Measurements from ENCODE around the gene ACSL4. TPM values are rescaled to one million over a fixed set of nuclear protein-coding genes. Genes with fewer than 3 reads are reported as not detected.
"Not testable (repeated sequence)": the region's sequence is repeated elsewhere in the genome, so short reads cannot be mapped to it uniquely, and the experiment has no call there.

Gene ACSL4
- polyA plus RNA-seq, 1 donor: 14.7 TPM

DNA sequence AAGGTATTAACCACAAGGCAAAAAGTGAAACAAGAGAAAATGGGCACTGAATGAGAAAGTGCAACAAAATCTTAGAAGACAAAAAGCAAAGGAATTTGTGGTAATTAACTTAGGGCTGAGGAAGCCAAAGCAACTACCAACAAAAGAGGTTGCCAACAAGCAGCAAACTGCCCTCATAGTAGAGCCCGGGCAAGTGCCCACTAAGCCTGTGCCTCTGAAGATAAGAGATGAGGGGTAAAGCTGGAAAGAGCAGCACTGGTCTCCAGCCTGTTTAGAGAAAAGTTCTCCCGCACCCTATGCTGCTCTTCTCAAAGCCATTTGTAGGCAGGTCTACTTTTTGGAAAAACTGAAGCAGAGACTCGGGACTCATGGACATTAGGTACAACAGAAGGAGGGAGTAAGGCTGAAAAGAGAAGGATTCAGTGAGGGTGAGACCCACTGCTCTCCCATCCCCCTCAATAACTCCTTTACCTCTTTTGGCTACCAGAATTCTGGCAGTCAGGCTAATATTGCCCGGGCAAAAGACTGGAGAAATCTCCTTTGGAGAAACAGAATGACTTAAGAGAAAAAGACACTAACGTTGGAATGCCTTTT is 78.4 kb downstream of the ACSL4 start:
- Histone ChIP-seq H3K9me3 (ENCODE audit: control insufficient read depth, low read depth, low read length) (no peaks in the 10 kb centered on the region), H3K36me3 (ENCODE audit: control insufficient read depth, insufficient read depth, low read length) (no peaks in the 10 kb centered on the region), H3K27me3 (ENCODE audit: control insufficient read depth, insufficient read depth, low read length) (no peaks in the 10 kb centered on the region), H3K4me3 (ENCODE audit: low read length) (no peak overlapping the region), H3K27ac (ENCODE audit: low read length) (no peak overlapping the region), H3K4me1 (ENCODE audit: control insufficient read depth, insufficient read depth, low read length) (no peaks in the 10 kb centered on the region)
- no peak for DNase-seq
- no CpG with 5 or more reads among the region's 5 CpGs for WGBS (ENCODE audit: insufficient coverage, low lambda C conversion rate)

DNA sequence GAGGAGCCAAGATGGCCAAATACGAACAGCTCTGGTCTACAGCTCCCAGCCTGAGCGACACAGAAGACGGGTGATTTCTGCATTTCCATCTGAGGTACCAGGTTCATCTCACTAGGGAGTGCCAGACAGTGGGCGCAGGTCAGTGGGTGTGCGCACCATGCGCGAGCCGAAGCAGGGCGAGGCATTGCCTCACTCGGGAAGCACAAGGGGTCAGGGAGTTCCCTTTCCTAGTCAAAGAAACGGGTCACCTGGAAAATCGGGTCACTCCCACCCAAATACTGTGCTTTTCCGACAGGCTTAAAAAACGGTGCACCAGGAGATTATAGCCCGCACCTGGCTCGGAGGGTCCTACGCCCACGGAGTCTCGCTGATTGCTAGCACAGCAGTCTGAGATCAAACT is 88.4 kb downstream of the ACSL4 start:
- not testable (repeated sequence) for H3K36me3 ChIP-seq (ENCODE audit: control insufficient read depth, insufficient read depth, low read length); H3K27me3 ChIP-seq (ENCODE audit: control insufficient read depth, insufficient read depth, low read length); H3K27ac ChIP-seq (ENCODE audit: low read length); H3K4me3 ChIP-seq (ENCODE audit: low read length); H3K9me3 ChIP-seq (ENCODE audit: control insufficient read depth, low read depth, low read length); H3K4me1 ChIP-seq (ENCODE audit: control insufficient read depth, insufficient read depth, low read length); DNase-seq
- no CpG with 5 or more reads among the region's 19 CpGs for WGBS (ENCODE audit: insufficient coverage, low lambda C conversion rate)

- no peak overlapping the region for H3K27ac ChIP-seq (ENCODE audit: low read length)
These were observed 89.4 kb downstream of the ACSL4 start for GRCh38 chrX:109643687-109644086.

GRCh38 chrX:109638158-109638557 is 94.9 kb downstream of the ACSL4 start:
- Histone ChIP-seq H3K27ac (ENCODE audit: low read length) (no peak overlapping the region), H3K4me1 (ENCODE audit: control insufficient read depth, insufficient read depth, low read length) (no peaks in the 10 kb centered on the region), H3K4me3 (ENCODE audit: low read length) (no peak overlapping the region), H3K9me3 (ENCODE audit: control insufficient read depth, low read depth, low read length) (no peaks in the 10 kb centered on the region), H3K27me3 (ENCODE audit: control insufficient read depth, insufficient read depth, low read length) (no peaks in the 10 kb centered on the region), H3K36me3 (ENCODE audit: control insufficient read depth, insufficient read depth, low read length) (no peaks in the 10 kb centered on the region)
- no peak for DNase-seq
- no CpG with 5 or more reads among the region's 1 CpG for WGBS (ENCODE audit: insufficient coverage, low lambda C conversion rate)

More at GRCh38 chrX:109643687-109644086, 89.4 kb downstream of the ACSL4 start:
- no peak for DNase-seq
- H3K4me1 ChIP-seq (ENCODE audit: control insufficient read depth, insufficient read depth, low read length): no peaks in the 10 kb centered on the region
- no CpG with 5 or more reads among the region's 2 CpGs for WGBS (ENCODE audit: insufficient coverage, low lambda C conversion rate)
- H3K27me3 ChIP-seq (ENCODE audit: control insufficient read depth, insufficient read depth, low read length): no peaks in the 10 kb centered on the region
- H3K9me3 ChIP-seq (ENCODE audit: control insufficient read depth, low read depth, low read length): no peaks in the 10 kb centered on the region
- no peaks in the 10 kb centered on the region for H3K36me3 ChIP-seq (ENCODE audit: control insufficient read depth, insufficient read depth, low read length)
- H3K4me3 ChIP-seq (ENCODE audit: low read length): no peak overlapping the region

- not testable (repeated sequence) for DNase-seq; H3K27me3 ChIP-seq (ENCODE audit: control insufficient read depth, insufficient read depth, low read length); H3K27ac ChIP-seq (ENCODE audit: low read length); H3K4me3 ChIP-seq (ENCODE audit: low read length); H3K36me3 ChIP-seq (ENCODE audit: control insufficient read depth, insufficient read depth, low read length); H3K4me1 ChIP-seq (ENCODE audit: control insufficient read depth, insufficient read depth, low read length); H3K9me3 ChIP-seq (ENCODE audit: control insufficient read depth, low read depth, low read length)
- no CpG with 5 or more reads among the region's 2 CpGs for WGBS (ENCODE audit: insufficient coverage, low lambda C conversion rate)
These were observed 95.6 kb downstream of the ACSL4 start for GRCh38 chrX:109637477-109637876.

DNA sequence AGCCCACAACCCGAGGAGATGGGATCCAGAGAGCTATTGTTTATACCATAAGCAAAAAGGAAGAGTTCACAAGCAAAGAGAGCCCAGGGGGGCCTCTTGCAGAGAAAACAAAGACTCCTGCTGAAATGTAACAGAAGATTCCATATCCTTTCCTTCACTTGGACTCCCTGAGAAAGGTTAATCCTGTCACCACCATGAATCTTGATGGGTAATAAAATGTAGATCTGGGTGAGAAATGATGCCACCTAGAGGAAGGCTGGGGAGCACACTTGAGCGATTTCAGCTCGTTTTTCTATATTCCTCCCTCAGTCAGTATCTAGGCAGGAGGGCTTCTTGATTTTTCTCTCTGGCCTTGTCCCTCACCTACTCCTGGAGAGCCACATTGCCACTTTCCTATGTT is 97.9 kb downstream of the ACSL4 start:
- Histone ChIP-seq H3K27ac (ENCODE audit: low read length) (no peak overlapping the region), H3K4me3 (ENCODE audit: low read length) (no peak overlapping the region), H3K9me3 (ENCODE audit: control insufficient read depth, low read depth, low read length) (no peaks in the 10 kb centered on the region), H3K27me3 (ENCODE audit: control insufficient read depth, insufficient read depth, low read length) (no peaks in the 10 kb centered on the region), H3K36me3 (ENCODE audit: control insufficient read depth, insufficient read depth, low read length) (no peaks in the 10 kb centered on the region), H3K4me1 (ENCODE audit: control insufficient read depth, insufficient read depth, low read length) (no peaks in the 10 kb centered on the region)
- DNase-seq: no peak
- WGBS (ENCODE audit: insufficient coverage, low lambda C conversion rate): no CpG with 5 or more reads among the region's 3 CpGs

- Histone ChIP-seq H3K36me3 (ENCODE audit: control insufficient read depth, insufficient read depth, low read length) (no peaks in the 10 kb centered on the region), H3K9me3 (ENCODE audit: control insufficient read depth, low read depth, low read length) (no peaks in the 10 kb centered on the region), H3K27ac (ENCODE audit: low read length) (no peak overlapping the region), H3K4me1 (ENCODE audit: control insufficient read depth, insufficient read depth, low read length) (no peaks in the 10 kb centered on the region), H3K27me3 (ENCODE audit: control insufficient read depth, insufficient read depth, low read length) (no peaks in the 10 kb centered on the region), H3K4me3 (ENCODE audit: low read length) (no peak overlapping the region)
- DNase-seq: no peak
- WGBS (ENCODE audit: insufficient coverage, low lambda C conversion rate): no CpG with 5 or more reads among the region's 5 CpGs
These were observed 100.1 kb downstream of the ACSL4 start for GRCh38 chrX:109632906-109633504.

DNA sequence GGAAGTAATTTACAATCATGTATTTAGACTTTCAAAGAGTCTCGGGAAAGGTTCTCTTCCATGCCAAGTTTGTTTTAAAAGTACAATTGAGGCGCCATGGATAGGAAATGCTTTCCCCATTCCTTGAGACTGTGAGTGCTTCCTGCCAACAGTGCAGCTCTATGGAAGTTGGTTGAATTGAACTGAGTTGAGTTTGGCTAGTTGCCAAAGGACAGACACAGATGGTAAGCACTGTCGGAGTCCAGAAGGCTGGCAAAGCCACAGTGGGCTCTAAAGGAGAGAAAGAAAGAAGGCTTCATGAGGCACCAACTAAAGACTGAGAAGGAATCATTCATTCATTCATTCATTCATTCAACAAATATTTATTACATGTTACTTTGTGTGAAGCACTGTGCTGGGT is 103.7 kb downstream of the ACSL4 start:
- DNase-seq: no peak
- peaks cover 3% of the 10 kb centered on the region for H3K4me1 ChIP-seq (ENCODE audit: control insufficient read depth, insufficient read depth, low read length)

DNA sequence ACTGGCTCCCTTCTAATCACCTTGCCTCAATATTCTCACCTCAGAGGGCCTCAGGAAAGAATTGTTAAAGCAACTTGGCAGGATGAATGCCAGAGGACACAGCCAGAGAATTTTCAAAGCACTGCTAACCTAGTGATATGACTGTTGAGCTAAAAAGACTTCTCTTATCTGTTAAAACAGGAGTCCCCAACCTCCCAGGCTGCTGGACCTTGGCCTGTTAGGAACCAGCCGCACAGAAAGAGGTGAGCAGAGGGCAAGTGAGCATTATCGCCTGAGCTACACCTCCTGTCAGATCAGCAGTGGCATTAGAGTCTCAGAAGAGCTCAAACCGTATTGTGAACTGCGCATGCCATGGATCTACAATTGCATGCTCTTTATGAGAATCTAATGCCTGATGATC is 106.4 kb downstream of the ACSL4 start:
- peaks cover 3% of the 10 kb centered on the region for H3K4me1 ChIP-seq (ENCODE audit: control insufficient read depth, insufficient read depth, low read length)
- no peaks in the 10 kb centered on the region for H3K9me3 ChIP-seq (ENCODE audit: control insufficient read depth, low read depth, low read length)
- no peak overlapping the region for H3K27ac ChIP-seq (ENCODE audit: low read length)
- H3K36me3 ChIP-seq (ENCODE audit: control insufficient read depth, insufficient read depth, low read length): no peaks in the 10 kb centered on the region
- no CpG with 5 or more reads among the region's 4 CpGs for WGBS (ENCODE audit: insufficient coverage, low lambda C conversion rate)
- no peaks in the 10 kb centered on the region for H3K27me3 ChIP-seq (ENCODE audit: control insufficient read depth, insufficient read depth, low read length)
- DNase-seq: peak; percentile 21 to 29
- H3K4me3 ChIP-seq (ENCODE audit: low read length): no peak overlapping the region

More for the DNA sequence above, 103.7 kb downstream of the ACSL4 start:
- no peaks in the 10 kb centered on the region for H3K36me3 ChIP-seq (ENCODE audit: control insufficient read depth, insufficient read depth, low read length)
- no CpG with 5 or more reads among the region's 3 CpGs for WGBS (ENCODE audit: insufficient coverage, low lambda C conversion rate)
- H3K27ac ChIP-seq (ENCODE audit: low read length): no peak overlapping the region
- H3K27me3 ChIP-seq (ENCODE audit: control insufficient read depth, insufficient read depth, low read length): no peaks in the 10 kb centered on the region
- H3K4me3 ChIP-seq (ENCODE audit: low read length): no peak overlapping the region
- no peaks in the 10 kb centered on the region for H3K9me3 ChIP-seq (ENCODE audit: control insufficient read depth, low read depth, low read length)

- no peak within 1 kb of the TSS for H3K27ac ChIP-seq (ENCODE audit: low read length)
- peak within 1 kb of the TSS; percentile 23 for H3K4me3 ChIP-seq (ENCODE audit: low read length)
- H3K36me3 ChIP-seq (ENCODE audit: control insufficient read depth, insufficient read depth, low read length): no peaks in the 10 kb centered on the region
- peaks cover 3% of the 10 kb centered on the region for H3K4me1 ChIP-seq (ENCODE audit: control insufficient read depth, insufficient read depth, low read length)
- H3K27me3 ChIP-seq (ENCODE audit: control insufficient read depth, insufficient read depth, low read length): no peaks in the 10 kb centered on the region
- WGBS (ENCODE audit: insufficient coverage, low lambda C conversion rate): no CpG with 5 or more reads among the region's 79 CpGs
- peak; percentile 16 to 19 for DNase-seq
- H3K9me3 ChIP-seq (ENCODE audit: control insufficient read depth, low read depth, low read length): no peaks in the 10 kb centered on the region
These were observed 108.1 kb downstream of the ACSL4 start, which contains the start of gene KCNE5 for GRCh38 chrX:109624641-109625616. KCNE5 (minus strand) TSS chrX:109625172; CDS start chrX:109625020, 152 bp downstream.

Measured in large intestine (tissue), 3 donors.